ENCODE data around the gene CAP1. TPM values are rescaled to one million over a fixed set of nuclear protein-coding genes. Genes with fewer than 3 reads are reported as not detected.

Gene CAP1
- polyA plus RNA-seq, 1 of the 3 experiments (the other 2 are of a cell fraction): 244 TPM

- Histone ChIP-seq H3K4me1 (ENCODE audit: control insufficient read depth in 1 of 2, insufficient read depth in 2 of 2, low read depth in 1 of 2, low read length in 1 of 2) (no peaks in the 10 kb centered on the region; a peak in 1 of 4 replicates), H3K9ac (no peak overlapping the region), H3K4me2 (no peak overlapping the region), H3K27me3 (ENCODE audit: insufficient read depth) (no peaks in the 10 kb centered on the region), H3F3A (replicated peaks; ENCODE audit: insufficient read depth) (no peaks in the 10 kb centered on the region), H4K20me1 (ENCODE audit: insufficient read depth) (no peaks in the 10 kb centered on the region), H3K36me3 (replicated peaks in 1 of 2; ENCODE audit: control insufficient read depth in 1 of 2, insufficient read depth in 2 of 2, low read length in 1 of 2) (no peaks in the 10 kb centered on the region), H3K9me2 (no peaks in the 10 kb centered on the region), H3K4me3 (ENCODE audit: low read depth in 2 of 2, low read length in 1 of 2) (no peak overlapping the region), H3K79me2 (ENCODE audit: insufficient read depth) (no peaks in the 10 kb centered on the region), H2AFZ (ENCODE audit: low read depth) (no peak overlapping the region), H3K27ac (ENCODE audit: low read depth in 2 of 2, low read length in 1 of 2) (no peak overlapping the region), H3K9me3 (no peaks in the 10 kb centered on the region)
- ChIA-PET CTCF (interaction anchor here (1.1 kb wide), 1 partner anchor 22 kb away, joined by 7 read pairs; no protein-coding TSS in a partner anchor), POLR2A (no interaction called here)
- TF ChIP-seq NFIC (IDR thresholded peaks at IDR 0.05; ENCODE audit: borderline replicate concordance) (no peak), TCF12 (IDR thresholded peaks at IDR 0.05) (no peak)
- no peak for DNase-seq
- WGBS (ENCODE audit: low lambda C conversion rate): no CpG with 5 or more reads among the region's 1 CpG
Observed at GRCh38 chr1:39995973-39996393, 44.5 kb upstream of the CAP1 start.

- ChIA-PET POLR2A (no interaction called here), CTCF (interaction anchor here (1.1 kb wide), 1 partner anchor 23 kb away, joined by 7 read pairs; no protein-coding TSS in a partner anchor)
- Histone ChIP-seq H3F3A (replicated peaks; ENCODE audit: insufficient read depth) (no peaks in the 10 kb centered on the region), H2AFZ (ENCODE audit: low read depth) (no peak overlapping the region), H4K20me1 (ENCODE audit: insufficient read depth) (no peaks in the 10 kb centered on the region), H3K4me2 (no peak overlapping the region), H3K4me1 (ENCODE audit: control insufficient read depth in 1 of 2, insufficient read depth in 2 of 2, low read depth in 1 of 2, low read length in 1 of 2) (no peaks in the 10 kb centered on the region; a peak in 1 of 4 replicates), H3K27ac (ENCODE audit: low read depth in 2 of 2, low read length in 1 of 2) (no peak overlapping the region), H3K36me3 (replicated peaks in 1 of 2; ENCODE audit: control insufficient read depth in 1 of 2, insufficient read depth in 2 of 2, low read length in 1 of 2) (no peaks in the 10 kb centered on the region), H3K9me2 (no peaks in the 10 kb centered on the region), H3K9ac (no peak overlapping the region), H3K79me2 (ENCODE audit: insufficient read depth) (no peaks in the 10 kb centered on the region), H3K27me3 (ENCODE audit: insufficient read depth) (no peaks in the 10 kb centered on the region), H3K9me3 (no peaks in the 10 kb centered on the region), H3K4me3 (ENCODE audit: low read depth in 2 of 2, low read length in 1 of 2) (no peak overlapping the region)
- TF ChIP-seq USF1 (IDR thresholded peaks at IDR 0.05; ENCODE audit: borderline replicate concordance, low read depth) (no peak), GATA2 (CRISPR knock-in tag; IDR thresholded peaks at IDR 0.05) (no peak), FOXJ3 (CRISPR knock-in tag; IDR thresholded peaks at IDR 0.05) (no peak), TEAD4 (IDR thresholded peaks at IDR 0.05; ENCODE audit: borderline replicate concordance, insufficient read depth) (no peak), REST (IDR thresholded peaks at IDR 0.05; ENCODE audit: low read depth, low read length) (no peak), CHD2 (IDR thresholded peaks at IDR 0.05; ENCODE audit: low read length, partially characterized antibody) (no peak), USF2 (IDR thresholded peaks at IDR 0.05; ENCODE audit: borderline replicate concordance, low read depth, low read length) (no peak), CTCF (IDR thresholded peaks at IDR 0.05) (no peak), YY1 (IDR thresholded peaks at IDR 0.05; ENCODE audit: low read depth) (no peak), NFIC (IDR thresholded peaks at IDR 0.05; ENCODE audit: borderline replicate concordance) (no peak)
- DNase-seq: no peak
Observed at GRCh38 chr1:39996396-39997004, 44.0 kb upstream of the CAP1 start.

All from SK-N-SH (cell line).